Ovary (tissue), 1 donor: ENCODE measurements around the gene GPX4.

ENCODE experiments used
- EP300 ChIP-seq: sonication (generic); formaldehyde crosslinking; IDR thresholded peaks from one replicate; pipeline ENCODE4 v1.6.1; 2017; ENCODE audit warnings: antibody characterized with exemption
- POLR2A ChIP-seq: fragments of 450-650 bp; IDR thresholded peaks from one replicate; pipeline ENCODE4 v1.6.1; 2017; ENCODE audit warnings: antibody characterized with exemption, mild to moderate bottlenecking, moderate library complexity

GRCh38 chr19:1136201-1136600 lies 32.4 kb downstream of the GPX4 start:
- TF ChIP-seq EP300 (no peak), POLR2A (no peak)
